Loucy (cell line): ENCODE measurements around the gene ZNF22.

Experiments used
- EZH2phosphoT487 ChIP-seq: fragments of 200-600 bp; IDR thresholded peaks from 2 replicates; pipeline ENCODE4 v1.6.1; 2018; ENCODE audit warnings: antibody characterized with exemption, mild to moderate bottlenecking, moderate library complexity, borderline replicate concordance
- TF ChIP-seq, protein P1 (sequence below): fragments of 200-600 bp; sonication (generic); conservative IDR thresholded peaks from 2 replicates; pipeline ENCODE4 v1.5.1; 2014; ENCODE audit warnings: mild to moderate bottlenecking, antibody characterized with exemption, low read length

DNA sequence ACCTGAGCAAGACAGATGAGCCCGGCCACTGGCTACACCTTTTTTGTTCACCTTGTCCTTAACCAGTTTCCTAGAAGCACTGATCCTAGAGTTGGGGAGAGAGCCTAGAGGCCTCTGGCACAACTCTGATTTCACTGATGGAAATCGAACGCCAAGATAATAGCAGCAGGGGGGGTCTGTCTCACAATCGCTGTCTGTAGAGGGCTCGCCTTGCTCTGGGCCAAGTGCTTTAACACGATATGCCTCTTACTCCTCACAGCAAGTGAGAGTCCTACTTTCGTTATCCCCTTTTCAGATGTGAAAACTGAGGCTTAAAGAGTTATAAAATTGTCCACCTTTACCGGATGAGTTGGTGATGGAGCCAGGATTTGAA is 40.6 kb upstream of the ZNF22 start:
- TF ChIP-seq, protein P1, sequence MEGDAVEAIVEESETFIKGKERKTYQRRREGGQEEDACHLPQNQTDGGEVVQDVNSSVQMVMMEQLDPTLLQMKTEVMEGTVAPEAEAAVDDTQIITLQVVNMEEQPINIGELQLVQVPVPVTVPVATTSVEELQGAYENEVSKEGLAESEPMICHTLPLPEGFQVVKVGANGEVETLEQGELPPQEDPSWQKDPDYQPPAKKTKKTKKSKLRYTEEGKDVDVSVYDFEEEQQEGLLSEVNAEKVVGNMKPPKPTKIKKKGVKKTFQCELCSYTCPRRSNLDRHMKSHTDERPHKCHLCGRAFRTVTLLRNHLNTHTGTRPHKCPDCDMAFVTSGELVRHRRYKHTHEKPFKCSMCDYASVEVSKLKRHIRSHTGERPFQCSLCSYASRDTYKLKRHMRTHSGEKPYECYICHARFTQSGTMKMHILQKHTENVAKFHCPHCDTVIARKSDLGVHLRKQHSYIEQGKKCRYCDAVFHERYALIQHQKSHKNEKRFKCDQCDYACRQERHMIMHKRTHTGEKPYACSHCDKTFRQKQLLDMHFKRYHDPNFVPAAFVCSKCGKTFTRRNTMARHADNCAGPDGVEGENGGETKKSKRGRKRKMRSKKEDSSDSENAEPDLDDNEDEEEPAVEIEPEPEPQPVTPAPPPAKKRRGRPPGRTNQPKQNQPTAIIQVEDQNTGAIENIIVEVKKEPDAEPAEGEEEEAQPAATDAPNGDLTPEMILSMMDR: no peak
- no peak for TF ChIP-seq EZH2phosphoT487
